Ectodermal cell (in vitro differentiated cells): ENCODE measurements around the gene SLC17A4.
"Not testable (repeated sequence)": the region's sequence is repeated elsewhere in the genome, so short reads cannot be mapped to it uniquely, and the experiment has no call there.

Experiments
- H3K27ac ChIP-seq: 2 replicates; pipeline ENCODE4 v1.7.0; 2013; ENCODE audit warnings: mild to moderate bottlenecking, low read depth, low read length; ENCODE audit not compliant: insufficient read depth, poor library complexity, severe bottlenecking
- H3K27me3 ChIP-seq: 2 replicates; pipeline ENCODE4 v1.7.0; 2013; ENCODE audit warnings: mild to moderate bottlenecking, low read length; ENCODE audit not compliant: insufficient read depth, control insufficient read depth, poor library complexity, severe bottlenecking
- H3K36me3 ChIP-seq: one replicate; pipeline ENCODE4 v1.7.0; 2013; ENCODE audit warnings: low read length; ENCODE audit not compliant: control insufficient read depth, insufficient read depth
- H3K4me1 ChIP-seq: one replicate; pipeline ENCODE4 v1.7.0; 2013; ENCODE audit warnings: low read length; ENCODE audit not compliant: control insufficient read depth, insufficient read depth
- H3K4me3 ChIP-seq: 2 replicates; pipeline ENCODE4 v1.7.0; 2013; ENCODE audit warnings: low read depth, low read length, control low read depth; ENCODE audit not compliant: insufficient read depth
- H3K9me3 ChIP-seq: 2 replicates; pipeline ENCODE4 v1.7.0; 2013; ENCODE audit warnings: mild to moderate bottlenecking, low read length, moderate library complexity; ENCODE audit not compliant: control insufficient read depth
- WGBS, 2 experiments: methylation state at CpG; one replicate each; pipeline ENCODE4 v1.1.7; 2013; ENCODE audit warnings: missing lambda C conversion rate in 2 of 2; 5-methylcytosine and 5-hydroxymethylcytosine counted together

SLC17A4 gene

GRCh38 chr6:25748601-25749517, 5.7 kb upstream of the SLC17A4 start:
- H3K9me3 ChIP-seq, H3K27me3 ChIP-seq, H3K27ac ChIP-seq, H3K4me1 ChIP-seq, H3K4me3 ChIP-seq, H3K36me3 ChIP-seq: not testable (repeated sequence)
- whole genome bisulfite sequencing, 2 experiments: 78 to 93% methylated on average over 14 to 17 of the region's 17 CpGs

- H3K36me3 ChIP-seq: no peaks in the 10 kb centered on the region
- no peak overlapping the region for H3K27ac ChIP-seq
- no peaks in the 10 kb centered on the region for H3K27me3 ChIP-seq
- H3K9me3 ChIP-seq: no peaks in the 10 kb centered on the region
- WGBS, 2 experiments: 92 to 98% methylated on average over 1 to 2 of the region's 2 CpGs
- no peak overlapping the region for H3K4me3 ChIP-seq
- no peaks in the 10 kb centered on the region for H3K4me1 ChIP-seq
These were observed 4.7 kb upstream of the SLC17A4 start for GRCh38 chr6:25749837-25750236.

GRCh38 chr6:25750906-25751305, 3.6 kb upstream of the SLC17A4 start:
- no peak overlapping the region for H3K27ac ChIP-seq

GRCh38 chr6:25753079-25753478, 1.5 kb upstream of the SLC17A4 start:
- H3K9me3 ChIP-seq: no peaks in the 10 kb centered on the region
- no peaks in the 10 kb centered on the region for H3K4me1 ChIP-seq
- H3K27ac ChIP-seq: no peak overlapping the region
- H3K27me3 ChIP-seq: no peaks in the 10 kb centered on the region
- no peaks in the 10 kb centered on the region for H3K36me3 ChIP-seq
- H3K4me3 ChIP-seq: no peak overlapping the region

More at GRCh38 chr6:25750906-25751305, 3.6 kb upstream of the SLC17A4 start:
- Histone ChIP-seq H3K4me3 (no peak overlapping the region), H3K4me1 (no peaks in the 10 kb centered on the region), H3K36me3 (no peaks in the 10 kb centered on the region), H3K9me3 (no peaks in the 10 kb centered on the region), H3K27me3 (no peaks in the 10 kb centered on the region)
- 67 to 100% methylated on average over 2 to 3 of the region's 3 CpGs for WGBS, 2 experiments

GRCh38 chr6:25755483-25755882, 941 bp downstream of the SLC17A4 start:
- no peaks in the 10 kb centered on the region for H3K36me3 ChIP-seq
- no peaks in the 10 kb centered on the region for H3K9me3 ChIP-seq
- 96% methylated on average over 1 of the region's 1 CpG for WGBS, 2 experiments
- H3K4me3 ChIP-seq: no peak overlapping the region
- H3K4me1 ChIP-seq: no peaks in the 10 kb centered on the region
- H3K27me3 ChIP-seq: no peaks in the 10 kb centered on the region
- H3K27ac ChIP-seq: no peak overlapping the region

DNA sequence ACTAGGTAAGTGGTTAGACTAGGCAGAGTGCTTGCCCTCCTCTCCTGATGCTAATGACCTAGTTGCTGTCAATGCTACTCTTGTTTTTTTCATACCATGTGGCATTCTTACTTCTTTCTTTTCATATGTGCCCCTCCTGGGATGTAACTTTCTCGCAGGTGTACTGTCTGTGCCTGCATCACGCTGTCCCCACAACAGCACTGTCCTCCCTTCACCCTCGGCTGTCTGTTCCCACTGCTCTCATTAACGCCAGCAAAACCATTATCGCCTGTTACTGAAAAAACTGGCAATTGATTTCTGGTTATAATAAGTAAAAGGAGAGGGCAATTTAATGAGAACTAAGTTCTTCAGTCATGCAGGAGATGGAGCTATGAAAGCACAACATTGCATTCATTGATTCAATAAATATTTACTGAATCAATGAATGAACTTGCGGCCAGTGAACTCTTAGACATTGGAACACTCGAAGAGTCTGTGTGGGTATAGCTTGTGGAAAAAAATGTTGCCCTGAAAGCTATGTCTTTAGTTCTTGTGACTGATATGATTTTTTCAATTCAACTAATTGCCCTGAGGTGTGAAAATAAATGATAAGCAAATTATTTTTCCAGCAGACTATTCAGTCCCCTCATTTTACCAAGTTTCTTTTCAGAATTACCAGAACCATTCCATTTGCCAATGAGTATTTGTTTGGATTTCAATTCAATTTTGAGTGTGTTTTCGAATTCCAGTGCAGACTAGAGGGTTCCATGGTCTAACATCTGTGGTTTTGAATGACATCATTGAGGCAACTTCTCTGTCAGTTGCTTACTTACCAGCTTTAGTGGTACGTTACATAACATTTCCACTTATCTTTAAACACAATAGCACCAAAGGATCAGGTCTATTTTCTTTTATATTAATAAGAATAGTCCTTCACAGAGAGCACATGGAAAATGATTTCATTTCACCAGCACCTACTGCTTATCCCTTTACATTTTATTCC, 2.1 kb downstream of the SLC17A4 start:
- H3K9me3 ChIP-seq: no peaks in the 10 kb centered on the region
- H3K27me3 ChIP-seq: no peaks in the 10 kb centered on the region
- no peak overlapping the region for H3K27ac ChIP-seq
- H3K4me1 ChIP-seq: no peaks in the 10 kb centered on the region
- H3K36me3 ChIP-seq: no peaks in the 10 kb centered on the region
- WGBS, 2 experiments: 93 to 95% methylated on average over 9 of the region's 9 CpGs
- H3K4me3 ChIP-seq: no peak overlapping the region

GRCh38 chr6:25757936-25758642, 3.5 kb downstream of the SLC17A4 start:
- Histone ChIP-seq H3K9me3 (no peaks in the 10 kb centered on the region), H3K36me3 (no peaks in the 10 kb centered on the region), H3K4me1 (no peaks in the 10 kb centered on the region), H3K27ac (no peak overlapping the region), H3K27me3 (no peaks in the 10 kb centered on the region), H3K4me3 (no peak overlapping the region)
- 89% methylated on average over 4 to 6 of the region's 6 CpGs for WGBS, 2 experiments

- no peaks in the 10 kb centered on the region for H3K9me3 ChIP-seq
These were observed 10.1 kb downstream of the SLC17A4 start for GRCh38 chr6:25764611-25765010.

GRCh38 chr6:25768566-25768965, 14.0 kb downstream of the SLC17A4 start:
- 91 to 94% methylated on average over 1 of the region's 1 CpG for WGBS, 2 experiments

More at GRCh38 chr6:25764611-25765010, 10.1 kb downstream of the SLC17A4 start:
- WGBS, 2 experiments: 93 to 96% methylated on average over 2 of the region's 2 CpGs
- H3K4me1 ChIP-seq: no peaks in the 10 kb centered on the region
- H3K36me3 ChIP-seq: no peaks in the 10 kb centered on the region
- H3K27ac ChIP-seq: no peak overlapping the region
- no peaks in the 10 kb centered on the region for H3K27me3 ChIP-seq
- no peak overlapping the region for H3K4me3 ChIP-seq

More at GRCh38 chr6:25768566-25768965, 14.0 kb downstream of the SLC17A4 start:
- Histone ChIP-seq H3K36me3 (no peaks in the 10 kb centered on the region), H3K4me1 (no peaks in the 10 kb centered on the region), H3K4me3 (no peak overlapping the region), H3K27me3 (no peaks in the 10 kb centered on the region), H3K9me3 (no peaks in the 10 kb centered on the region), H3K27ac (no peak overlapping the region)
